GM23248 (cell line): ENCODE data around the gene AGAP1.

Experiments
- EZH2 ChIP-seq: fragments of 200-600 bp; sonication (generic); IDR thresholded peaks from 2 replicates; pipeline ENCODE4 v1.6.1; 2018; ENCODE audit warnings: antibody characterized with exemption, mild to moderate bottlenecking; ENCODE audit not compliant: insufficient read depth, poor library complexity, severe bottlenecking
- EZH2phosphoT487 ChIP-seq: fragments of 200-600 bp; sonication (generic); IDR thresholded peaks from 2 replicates; pipeline ENCODE4 v1.6.1; 2018; ENCODE audit warnings: antibody characterized with exemption, moderate library complexity, mild to moderate bottlenecking, low read depth; ENCODE audit not compliant: insufficient read depth

- no peak for TF ChIP-seq EZH2phosphoT487
- TF ChIP-seq EZH2, result peak; percentile 56
These were observed 676.1 kb downstream of the AGAP1 start for GRCh38 chr2:236169741-236170589.
